WTC11 (cell line): Measurements from ENCODE around the gene LCN10. TPM values are rescaled to one million over a fixed set of nuclear protein-coding genes. Genes with fewer than 3 reads are reported as not detected.

Source experiments
- ATAC-seq: fragments of 200-7000 bp; cut with Tn5 transposase; 2 replicates; pipeline ENCODE4 v1.10.0; 2021; ENCODE audit warnings: mild to moderate bottlenecking, moderate library complexity
- CTCF ChIA-PET: fragments of 300-600 bp; sonication (Branson Sonifier 250); formaldehyde crosslinking; loops from one replicate; lab custom pipeline; 2021; ENCODE audit warnings: antibody characterized with exemption; lab: Charles Lee
- POLR2A ChIA-PET: fragments of 350-600 bp; sonication (Branson Sonifier 250); formaldehyde crosslinking; loops from one replicate; lab custom pipeline; 2021; ENCODE audit warnings: antibody characterized with exemption; lab: Charles Lee
- DNase-seq: peaks from one replicate; pipeline ENCODE4 v3.0.0; 2021; ENCODE audit warnings: low spot score
- H3K27ac Mint-ChIP-seq: 2 replicates; pipeline ENCODE4 v1.8.0; 2021; ENCODE audit warnings: mixed read lengths
- H3K27me3 Mint-ChIP-seq: 2 replicates; pipeline ENCODE4 v1.8.0; 2021; ENCODE audit warnings: low read depth, mild to moderate bottlenecking, moderate library complexity, mixed read lengths
- H3K36me3 Mint-ChIP-seq: 2 replicates; pipeline ENCODE4 v1.8.0; 2021; ENCODE audit warnings: mixed read lengths
- H3K4me1 Mint-ChIP-seq: 2 replicates; pipeline ENCODE4 v1.8.0; 2022; ENCODE audit warnings: mixed read lengths
- H3K4me3 Mint-ChIP-seq: 2 replicates; pipeline ENCODE4 v1.8.0; 2021; ENCODE audit warnings: mild to moderate bottlenecking, moderate library complexity, mixed read lengths
- H3K9me3 Mint-ChIP-seq: 2 replicates; pipeline ENCODE4 v1.8.0; 2021; ENCODE audit warnings: mixed read lengths
- ESRRA ChIP-seq: sonication (generic); formaldehyde crosslinking; IDR thresholded peaks from 2 replicates; pipeline ENCODE4 v1.8.1; 2022; ENCODE audit warnings: mild to moderate bottlenecking, missing genetic modification reagents, borderline replicate concordance
- FOXJ3 ChIP-seq: sonication (generic); formaldehyde crosslinking; IDR thresholded peaks from 2 replicates; pipeline ENCODE4 v1.9.0; 2021; ENCODE audit warnings: missing genetic modification reagents, mild to moderate bottlenecking, borderline replicate concordance
- GRHL2 ChIP-seq: fragments of 250-450 bp; sonication (Bioruptor Pico); IDR thresholded peaks from 2 replicates; pipeline ENCODE4 v1.8.0; 2022; ENCODE audit warnings: mild to moderate bottlenecking, moderate library complexity; ENCODE audit not compliant: insufficient replicate concordance, severe bottlenecking
- IRF2 ChIP-seq: sonication (generic); formaldehyde crosslinking; IDR thresholded peaks from 2 replicates; pipeline ENCODE4 v1.8.0; 2022; ENCODE audit warnings: low read depth, missing genetic modification reagents, borderline replicate concordance
- MXD4 ChIP-seq: fragments of 250-450 bp; sonication (Bioruptor Pico); IDR thresholded peaks from 2 replicates; pipeline ENCODE4 v1.8.0; 2021; ENCODE audit warnings: mild to moderate bottlenecking, moderate library complexity, borderline replicate concordance
- NR2C2 ChIP-seq: sonication (generic); formaldehyde crosslinking; IDR thresholded peaks from 2 replicates; pipeline ENCODE4 v1.8.0; 2022; ENCODE audit warnings: mild to moderate bottlenecking, missing genetic modification reagents
- SMAD3 ChIP-seq: sonication (generic); formaldehyde crosslinking; IDR thresholded peaks from 2 replicates; pipeline ENCODE4 v1.8.0; 2022; ENCODE audit warnings: missing genetic modification reagents, mild to moderate bottlenecking, borderline replicate concordance
- SMAD4 ChIP-seq: sonication (generic); formaldehyde crosslinking; IDR thresholded peaks from 2 replicates; pipeline ENCODE4 v1.8.0; 2022; ENCODE audit warnings: mild to moderate bottlenecking, missing genetic modification reagents
- SOX15 ChIP-seq: fragments of 250-450 bp; sonication (Bioruptor Pico); IDR thresholded peaks from 2 replicates; pipeline ENCODE4 v1.9.0; 2021; ENCODE audit warnings: mild to moderate bottlenecking
- TEAD1 ChIP-seq: sonication (generic); formaldehyde crosslinking; IDR thresholded peaks from 2 replicates; pipeline ENCODE4 v1.8.0; 2022; ENCODE audit warnings: mild to moderate bottlenecking, missing genetic modification reagents
- ZNF121 ChIP-seq: sonication (generic); formaldehyde crosslinking; IDR thresholded peaks from 2 replicates; pipeline ENCODE4 v1.8.0; 2023; ENCODE audit warnings: missing genetic modification reagents
- ZNF219 ChIP-seq: sonication (generic); formaldehyde crosslinking; IDR thresholded peaks from 2 replicates; pipeline ENCODE4 v1.8.0; 2023; ENCODE audit warnings: missing genetic modification reagents, mild to moderate bottlenecking, borderline replicate concordance
- ZNF232 ChIP-seq: sonication (generic); formaldehyde crosslinking; IDR thresholded peaks from 2 replicates; pipeline ENCODE4 v1.8.0; 2022; ENCODE audit warnings: mild to moderate bottlenecking, missing genetic modification reagents
- ZNF263 ChIP-seq: sonication (generic); formaldehyde crosslinking; IDR thresholded peaks from 2 replicates; pipeline ENCODE4 v1.8.1; 2022; ENCODE audit warnings: low read depth, mild to moderate bottlenecking, moderate library complexity, missing genetic modification reagents
- ZNF416 ChIP-seq: fragments of 250-450 bp; sonication (Bioruptor Pico); IDR thresholded peaks from 2 replicates; pipeline ENCODE4 v1.9.0; 2021; ENCODE audit warnings: mild to moderate bottlenecking, inconsistent platforms
- total RNA-seq: library from RNA; stranded (reverse); gene quantifications from 3 replicates; pipeline ENCODE4 v1.2.3, GENCODE V29; 2021
- TF ChIP-seq, protein P1 (sequence below): fragments of 250-450 bp; sonication (Bioruptor Pico); IDR thresholded peaks from 2 replicates; pipeline ENCODE4 v1.9.0; 2021; ENCODE audit warnings: mild to moderate bottlenecking
- TF ChIP-seq, protein P2 (sequence below): sonication (generic); formaldehyde crosslinking; IDR thresholded peaks from 2 replicates; pipeline ENCODE4 v1.8.1; 2023; ENCODE audit warnings: mild to moderate bottlenecking, missing genetic modification reagents
- TF ChIP-seq, protein P3 (sequence below): sonication (generic); formaldehyde crosslinking; IDR thresholded peaks from 2 replicates; pipeline ENCODE4 v1.8.0; 2022; ENCODE audit warnings: mild to moderate bottlenecking, missing genetic modification reagents
- TF ChIP-seq, protein P4 (sequence below): sonication (generic); formaldehyde crosslinking; IDR thresholded peaks from 2 replicates; pipeline ENCODE4 v1.8.1; 2023; ENCODE audit warnings: mild to moderate bottlenecking, missing genetic modification reagents, moderate library complexity
- TF ChIP-seq, protein P5 (sequence below): sonication (generic); formaldehyde crosslinking; IDR thresholded peaks from 2 replicates; pipeline ENCODE4 v1.8.1; 2022; ENCODE audit warnings: low read depth, mild to moderate bottlenecking, moderate library complexity, missing genetic modification reagents, borderline replicate concordance
- TF ChIP-seq, protein P6 (sequence below): sonication (generic); formaldehyde crosslinking; IDR thresholded peaks from 2 replicates; pipeline ENCODE4 v1.8.1; 2023; ENCODE audit warnings: mild to moderate bottlenecking, missing genetic modification reagents, borderline replicate concordance
- TF ChIP-seq, protein P7 (sequence below): sonication (generic); formaldehyde crosslinking; IDR thresholded peaks from 2 replicates; pipeline ENCODE4 v1.8.0; 2023; ENCODE audit warnings: missing genetic modification reagents, mild to moderate bottlenecking, borderline replicate concordance

The LCN10 gene
- total RNA-seq, 1 experiment from 2014 or later = 2.4 TPM

DNA sequence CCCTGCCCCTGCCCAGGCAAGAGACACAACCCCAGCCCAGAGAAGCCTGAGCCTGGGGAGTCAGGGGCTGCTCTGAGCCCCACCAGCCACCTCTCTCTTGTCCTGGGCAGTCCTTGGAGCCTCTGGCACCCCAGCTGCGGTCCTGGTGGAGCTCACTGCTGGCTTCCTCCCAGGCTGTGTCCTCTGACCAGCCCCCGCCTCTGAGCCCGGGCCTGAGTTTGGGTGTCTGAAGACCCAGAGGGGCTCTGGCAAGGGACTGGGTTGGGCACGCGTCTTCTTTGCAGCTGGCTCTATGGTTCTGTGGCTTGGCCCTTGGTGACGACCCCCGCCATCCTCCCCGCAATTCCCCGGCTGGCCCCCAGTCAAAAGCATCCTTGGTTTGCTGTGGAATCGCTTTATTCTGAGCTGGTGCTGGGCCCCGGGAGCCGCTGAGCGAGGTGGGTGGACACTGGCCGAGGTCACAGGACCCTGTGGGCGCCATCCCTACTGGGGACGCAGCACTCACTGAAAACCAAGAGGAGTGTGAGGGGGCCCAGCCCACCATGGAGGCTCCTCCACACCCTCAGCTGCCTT lies 985 bp upstream of the LCN10 start:
- TF ChIP-seq MXD4 (CRISPR knock-in tag) (no peak), ZNF232 (CRISPR knock-in tag) (no peak), ZNF219 (CRISPR knock-in tag) (no peak), SMAD3 (CRISPR knock-in tag) (no peak), SMAD4 (CRISPR knock-in tag) (no peak), IRF2 (CRISPR knock-in tag) (no peak), GRHL2 (no peak), TEAD1 (CRISPR knock-in tag) (no peak), ZNF416 (no peak), FOXJ3 (no peak), NR2C2 (CRISPR knock-in tag) (no peak), ZNF121 (CRISPR knock-in tag) (no peak)
- TF ChIP-seq, protein P1, sequence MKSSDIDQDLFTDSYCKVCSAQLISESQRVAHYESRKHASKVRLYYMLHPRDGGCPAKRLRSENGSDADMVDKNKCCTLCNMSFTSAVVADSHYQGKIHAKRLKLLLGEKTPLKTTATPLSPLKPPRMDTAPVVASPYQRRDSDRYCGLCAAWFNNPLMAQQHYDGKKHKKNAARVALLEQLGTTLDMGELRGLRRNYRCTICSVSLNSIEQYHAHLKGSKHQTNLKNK (CRISPR knock-in tag) = no peak
- TF ChIP-seq, protein P2, sequence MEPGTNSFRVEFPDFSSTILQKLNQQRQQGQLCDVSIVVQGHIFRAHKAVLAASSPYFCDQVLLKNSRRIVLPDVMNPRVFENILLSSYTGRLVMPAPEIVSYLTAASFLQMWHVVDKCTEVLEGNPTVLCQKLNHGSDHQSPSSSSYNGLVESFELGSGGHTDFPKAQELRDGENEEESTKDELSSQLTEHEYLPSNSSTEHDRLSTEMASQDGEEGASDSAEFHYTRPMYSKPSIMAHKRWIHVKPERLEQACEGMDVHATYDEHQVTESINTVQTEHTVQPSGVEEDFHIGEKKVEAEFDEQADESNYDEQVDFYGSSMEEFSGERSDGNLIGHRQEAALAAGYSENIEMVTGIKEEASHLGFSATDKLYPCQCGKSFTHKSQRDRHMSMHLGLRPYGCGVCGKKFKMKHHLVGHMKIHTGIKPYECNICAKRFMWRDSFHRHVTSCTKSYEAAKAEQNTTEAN = no peak
- TF ChIP-seq, protein P3, sequence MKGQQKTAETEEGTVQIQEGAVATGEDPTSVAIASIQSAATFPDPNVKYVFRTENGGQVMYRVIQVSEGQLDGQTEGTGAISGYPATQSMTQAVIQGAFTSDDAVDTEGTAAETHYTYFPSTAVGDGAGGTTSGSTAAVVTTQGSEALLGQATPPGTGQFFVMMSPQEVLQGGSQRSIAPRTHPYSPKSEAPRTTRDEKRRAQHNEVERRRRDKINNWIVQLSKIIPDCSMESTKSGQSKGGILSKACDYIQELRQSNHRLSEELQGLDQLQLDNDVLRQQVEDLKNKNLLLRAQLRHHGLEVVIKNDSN (CRISPR knock-in tag) = no peak
- TF ChIP-seq, protein P4, sequence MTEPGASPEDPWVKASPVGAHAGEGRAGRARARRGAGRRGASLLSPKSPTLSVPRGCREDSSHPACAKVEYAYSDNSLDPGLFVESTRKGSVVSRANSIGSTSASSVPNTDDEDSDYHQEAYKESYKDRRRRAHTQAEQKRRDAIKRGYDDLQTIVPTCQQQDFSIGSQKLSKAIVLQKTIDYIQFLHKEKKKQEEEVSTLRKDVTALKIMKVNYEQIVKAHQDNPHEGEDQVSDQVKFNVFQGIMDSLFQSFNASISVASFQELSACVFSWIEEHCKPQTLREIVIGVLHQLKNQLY (CRISPR knock-in tag) = no peak
- TF ChIP-seq, protein P5, sequence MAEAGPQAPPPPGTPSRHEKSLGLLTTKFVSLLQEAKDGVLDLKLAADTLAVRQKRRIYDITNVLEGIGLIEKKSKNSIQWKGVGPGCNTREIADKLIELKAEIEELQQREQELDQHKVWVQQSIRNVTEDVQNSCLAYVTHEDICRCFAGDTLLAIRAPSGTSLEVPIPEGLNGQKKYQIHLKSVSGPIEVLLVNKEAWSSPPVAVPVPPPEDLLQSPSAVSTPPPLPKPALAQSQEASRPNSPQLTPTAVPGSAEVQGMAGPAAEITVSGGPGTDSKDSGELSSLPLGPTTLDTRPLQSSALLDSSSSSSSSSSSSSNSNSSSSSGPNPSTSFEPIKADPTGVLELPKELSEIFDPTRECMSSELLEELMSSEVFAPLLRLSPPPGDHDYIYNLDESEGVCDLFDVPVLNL = no peak
- H3K36me3 Mint-ChIP-seq = no peaks in the 10 kb centered on the region
- ChIA-PET POLR2A (no interaction called here), CTCF (interaction anchor here (1.1 to 4.7 kb wide), 5 partner anchors 11 to 21 kb away, joined by 3 to 40 read pairs (median 7); partner anchors contain the start of gene LCN8)
- H3K4me3 Mint-ChIP-seq = no peak overlapping the region
- ATAC-seq (no peak), DNase-seq (no peak)
- no peaks in the 10 kb centered on the region; the same call in none of the 2 replicates for H3K4me1 Mint-ChIP-seq
- no peak overlapping the region for H3K27ac Mint-ChIP-seq
- H3K27me3 Mint-ChIP-seq = no peaks in the 10 kb centered on the region
- H3K9me3 Mint-ChIP-seq = peaks cover under 1% of the 10 kb centered on the region; the same call in 1 of the 2 replicates

DNA sequence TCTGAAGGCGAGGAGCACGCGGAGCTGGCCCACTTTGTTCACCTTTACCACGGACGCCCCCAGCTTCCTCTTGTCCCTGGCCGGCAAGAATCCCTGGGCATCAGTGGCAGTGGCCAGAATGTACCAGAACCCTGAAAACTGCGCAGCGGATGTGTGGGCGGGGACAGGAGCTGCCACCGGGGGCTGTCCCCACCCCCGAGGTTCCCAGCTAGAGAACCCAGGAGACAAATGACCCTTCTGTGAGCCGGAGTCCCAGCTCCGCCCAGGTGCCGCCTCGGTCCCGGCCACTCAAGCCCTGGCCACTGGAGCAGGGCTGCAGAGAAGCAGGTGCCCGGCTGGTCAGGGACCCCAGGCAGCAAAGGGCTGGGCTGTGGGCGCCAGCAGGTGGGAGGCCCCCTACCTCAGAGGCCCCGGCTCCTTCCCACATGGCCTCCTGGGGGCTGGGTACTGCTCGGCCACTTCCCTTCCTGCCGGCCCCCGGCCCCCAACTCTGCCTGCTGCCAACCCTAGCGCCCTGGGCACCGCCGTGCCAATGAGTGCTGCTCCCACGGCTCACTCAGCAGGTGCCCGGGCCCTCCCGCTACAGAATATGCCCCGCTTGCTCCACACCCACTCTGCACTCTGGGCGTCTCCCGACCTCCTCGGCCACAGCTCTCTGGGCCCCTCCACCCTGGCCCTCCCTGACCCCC lies 713 bp downstream of the LCN10 start:
- DNase-seq (no peak), ATAC-seq (no peak)
- Mint-ChIP-seq H3K9me3 (peaks cover 3% of the 10 kb centered on the region; the same call in 1 of the 2 replicates), H3K4me1 (no peaks in the 10 kb centered on the region; the same call in none of the 2 replicates), H3K27ac (no peak overlapping the region), H3K36me3 (no peaks in the 10 kb centered on the region), H3K4me3 (peak overlapping the region; percentile 37), H3K27me3 (no peaks in the 10 kb centered on the region)
- CTCF ChIA-PET = interaction anchor here (0.6 to 4.7 kb wide), 13 partner anchors 13 to 293 kb away, joined by 3 to 40 read pairs (median 4); partner anchors contain the start of genes LCN8 and TRAF2
- POLR2A ChIA-PET = no interaction called here
- TF ChIP-seq, protein P6, sequence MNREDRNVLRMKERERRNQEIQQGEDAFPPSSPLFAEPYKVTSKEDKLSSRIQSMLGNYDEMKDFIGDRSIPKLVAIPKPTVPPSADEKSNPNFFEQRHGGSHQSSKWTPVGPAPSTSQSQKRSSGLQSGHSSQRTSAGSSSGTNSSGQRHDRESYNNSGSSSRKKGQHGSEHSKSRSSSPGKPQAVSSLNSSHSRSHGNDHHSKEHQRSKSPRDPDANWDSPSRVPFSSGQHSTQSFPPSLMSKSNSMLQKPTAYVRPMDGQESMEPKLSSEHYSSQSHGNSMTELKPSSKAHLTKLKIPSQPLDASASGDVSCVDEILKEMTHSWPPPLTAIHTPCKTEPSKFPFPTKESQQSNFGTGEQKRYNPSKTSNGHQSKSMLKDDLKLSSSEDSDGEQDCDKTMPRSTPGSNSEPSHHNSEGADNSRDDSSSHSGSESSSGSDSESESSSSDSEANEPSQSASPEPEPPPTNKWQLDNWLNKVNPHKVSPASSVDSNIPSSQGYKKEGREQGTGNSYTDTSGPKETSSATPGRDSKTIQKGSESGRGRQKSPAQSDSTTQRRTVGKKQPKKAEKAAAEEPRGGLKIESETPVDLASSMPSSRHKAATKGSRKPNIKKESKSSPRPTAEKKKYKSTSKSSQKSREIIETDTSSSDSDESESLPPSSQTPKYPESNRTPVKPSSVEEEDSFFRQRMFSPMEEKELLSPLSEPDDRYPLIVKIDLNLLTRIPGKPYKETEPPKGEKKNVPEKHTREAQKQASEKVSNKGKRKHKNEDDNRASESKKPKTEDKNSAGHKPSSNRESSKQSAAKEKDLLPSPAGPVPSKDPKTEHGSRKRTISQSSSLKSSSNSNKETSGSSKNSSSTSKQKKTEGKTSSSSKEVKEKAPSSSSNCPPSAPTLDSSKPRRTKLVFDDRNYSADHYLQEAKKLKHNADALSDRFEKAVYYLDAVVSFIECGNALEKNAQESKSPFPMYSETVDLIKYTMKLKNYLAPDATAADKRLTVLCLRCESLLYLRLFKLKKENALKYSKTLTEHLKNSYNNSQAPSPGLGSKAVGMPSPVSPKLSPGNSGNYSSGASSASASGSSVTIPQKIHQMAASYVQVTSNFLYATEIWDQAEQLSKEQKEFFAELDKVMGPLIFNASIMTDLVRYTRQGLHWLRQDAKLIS (CRISPR knock-in tag) = no peak
- TF ChIP-seq ESRRA (no peak), ZNF263 (CRISPR knock-in tag) (no peak), SOX15 (CRISPR knock-in tag) (no peak)
- TF ChIP-seq, protein P7, sequence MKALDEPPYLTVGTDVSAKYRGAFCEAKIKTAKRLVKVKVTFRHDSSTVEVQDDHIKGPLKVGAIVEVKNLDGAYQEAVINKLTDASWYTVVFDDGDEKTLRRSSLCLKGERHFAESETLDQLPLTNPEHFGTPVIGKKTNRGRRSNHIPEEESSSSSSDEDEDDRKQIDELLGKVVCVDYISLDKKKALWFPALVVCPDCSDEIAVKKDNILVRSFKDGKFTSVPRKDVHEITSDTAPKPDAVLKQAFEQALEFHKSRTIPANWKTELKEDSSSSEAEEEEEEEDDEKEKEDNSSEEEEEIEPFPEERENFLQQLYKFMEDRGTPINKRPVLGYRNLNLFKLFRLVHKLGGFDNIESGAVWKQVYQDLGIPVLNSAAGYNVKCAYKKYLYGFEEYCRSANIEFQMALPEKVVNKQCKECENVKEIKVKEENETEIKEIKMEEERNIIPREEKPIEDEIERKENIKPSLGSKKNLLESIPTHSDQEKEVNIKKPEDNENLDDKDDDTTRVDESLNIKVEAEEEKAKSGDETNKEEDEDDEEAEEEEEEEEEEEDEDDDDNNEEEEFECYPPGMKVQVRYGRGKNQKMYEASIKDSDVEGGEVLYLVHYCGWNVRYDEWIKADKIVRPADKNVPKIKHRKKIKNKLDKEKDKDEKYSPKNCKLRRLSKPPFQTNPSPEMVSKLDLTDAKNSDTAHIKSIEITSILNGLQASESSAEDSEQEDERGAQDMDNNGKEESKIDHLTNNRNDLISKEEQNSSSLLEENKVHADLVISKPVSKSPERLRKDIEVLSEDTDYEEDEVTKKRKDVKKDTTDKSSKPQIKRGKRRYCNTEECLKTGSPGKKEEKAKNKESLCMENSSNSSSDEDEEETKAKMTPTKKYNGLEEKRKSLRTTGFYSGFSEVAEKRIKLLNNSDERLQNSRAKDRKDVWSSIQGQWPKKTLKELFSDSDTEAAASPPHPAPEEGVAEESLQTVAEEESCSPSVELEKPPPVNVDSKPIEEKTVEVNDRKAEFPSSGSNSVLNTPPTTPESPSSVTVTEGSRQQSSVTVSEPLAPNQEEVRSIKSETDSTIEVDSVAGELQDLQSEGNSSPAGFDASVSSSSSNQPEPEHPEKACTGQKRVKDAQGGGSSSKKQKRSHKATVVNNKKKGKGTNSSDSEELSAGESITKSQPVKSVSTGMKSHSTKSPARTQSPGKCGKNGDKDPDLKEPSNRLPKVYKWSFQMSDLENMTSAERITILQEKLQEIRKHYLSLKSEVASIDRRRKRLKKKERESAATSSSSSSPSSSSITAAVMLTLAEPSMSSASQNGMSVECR (CRISPR knock-in tag) = no peak
